Karpas-422 (cell line): ENCODE results near the gene KRTAP2-1. TPM values are rescaled to one million over a fixed set of nuclear protein-coding genes. Genes with fewer than 3 reads are reported as not detected.
"Not testable (repeated sequence)": the region's sequence is repeated elsewhere in the genome, so short reads cannot be mapped to it uniquely, and the experiment has no call there.

Source experiments
- DNase-seq: peaks from one replicate; pipeline ENCODE4 v3.0.0-alpha.2; 2015
- H2AFZ ChIP-seq: fragments of 200-600 bp; sonication (generic); 2 replicates; pipeline ENCODE4 v1.6.1; 2014; ENCODE audit warnings: antibody characterized with exemption, low read length, mixed read lengths
- H3K27ac ChIP-seq: fragments of 200-600 bp; sonication (generic); 2 replicates; pipeline ENCODE4 v1.5.1; 2014; ENCODE audit warnings: mild to moderate bottlenecking, low read length, moderate library complexity
- H3K27me3 ChIP-seq: fragments of 200-600 bp; sonication (generic); 2 replicates; pipeline ENCODE4 v1.6.1; 2014; ENCODE audit warnings: low read length, mixed read lengths
- H3K36me3 ChIP-seq: fragments of 200-600 bp; sonication (generic); 2 replicates; pipeline ENCODE4 v1.6.1; 2014; ENCODE audit warnings: low read length, mixed read lengths; ENCODE audit not compliant: insufficient read depth
- H3K4me1 ChIP-seq: fragments of 200-600 bp; sonication (generic); 2 replicates; pipeline ENCODE4 v1.6.1; 2014; ENCODE audit warnings: mild to moderate bottlenecking, low read length, mixed read lengths
- H3K4me2 ChIP-seq: fragments of 200-600 bp; sonication (generic); 2 replicates; pipeline ENCODE4 v1.6.1; 2014; ENCODE audit warnings: low read length, low read depth, mild to moderate bottlenecking; ENCODE audit not compliant: poor library complexity, severe bottlenecking
- H3K4me3 ChIP-seq: fragments of 200-600 bp; sonication (generic); 2 replicates; pipeline ENCODE4 v1.5.1; 2014; ENCODE audit warnings: mild to moderate bottlenecking, antibody characterized with exemption, low read length, mixed read lengths
- H3K79me2 ChIP-seq: fragments of 200-600 bp; sonication (generic); 2 replicates; pipeline ENCODE4 v1.6.1; 2014; ENCODE audit warnings: mild to moderate bottlenecking, low read length, mixed read lengths
- H3K9ac ChIP-seq: fragments of 200-600 bp; sonication (generic); 2 replicates; pipeline ENCODE4 v1.6.0; 2014; ENCODE audit warnings: low read length
- H3K9me2 ChIP-seq: fragments of 200-600 bp; sonication (generic), shearing (Covaris generic); replicated peaks from 2 replicates; pipeline ENCODE4 v1.6.0; 2014; ENCODE audit warnings: mild to moderate bottlenecking, low read length, moderate library complexity; ENCODE audit not compliant: insufficient read depth
- H3K9me3 ChIP-seq: fragments of 300-700, 200-600 bp; sonication (generic); 2 replicates; pipeline ENCODE4 v1.6.1; 2014; ENCODE audit warnings: low read length, mixed read lengths
- H4K20me1 ChIP-seq: fragments of 200-600 bp; sonication (generic); 2 replicates; pipeline ENCODE4 v1.6.1; 2014; ENCODE audit warnings: mild to moderate bottlenecking, antibody characterized with exemption, low read length, low read depth; ENCODE audit not compliant: insufficient read depth
- total RNA-seq: library from RNA; depleted of rRNA; stranded (reverse); fragments of >200 nt; shearing (Covaris generic); gene quantifications from 2 replicates; pipeline ENCODE4 v1.2.3, GENCODE V29; 2014; ENCODE audit warnings: low replicate concordance

The KRTAP2-1 gene
- total RNA-seq, 1 experiment from 2014 or later = not detected

- Histone ChIP-seq H4K20me1 (no peaks in the 10 kb centered on the region), H3K36me3 (no peaks in the 10 kb centered on the region), H3K27me3 (no peaks in the 10 kb centered on the region), H3K9me3 (no peaks in the 10 kb centered on the region), H2AFZ (no peak overlapping the region), H3K9me2 (no peaks in the 10 kb centered on the region), H3K79me2 (no peaks in the 10 kb centered on the region), H3K27ac (no peak overlapping the region), H3K4me1 (no peaks in the 10 kb centered on the region), H3K9ac (no peak overlapping the region), H3K4me3 (no peak overlapping the region), H3K4me2 (no peak overlapping the region)
- DNase-seq = no peak
These were observed 24.7 kb upstream of the KRTAP2-1 start for GRCh38 chr17:41071606-41072360.

- H3K27me3 ChIP-seq = no peaks in the 10 kb centered on the region
- H3K4me3 ChIP-seq = no peak overlapping the region
- no peaks in the 10 kb centered on the region for H4K20me1 ChIP-seq
- H3K79me2 ChIP-seq = no peaks in the 10 kb centered on the region
- no peaks in the 10 kb centered on the region for H3K36me3 ChIP-seq
- no peak for DNase-seq
- H2AFZ ChIP-seq = no peak overlapping the region
- H3K9me2 ChIP-seq = no peaks in the 10 kb centered on the region
- H3K4me2 ChIP-seq = no peak overlapping the region
- H3K9me3 ChIP-seq = no peaks in the 10 kb centered on the region
- no peak overlapping the region for H3K27ac ChIP-seq
- no peaks in the 10 kb centered on the region for H3K4me1 ChIP-seq
- H3K9ac ChIP-seq = no peak overlapping the region
These were observed 21.9 kb upstream of the KRTAP2-1 start for GRCh38 chr17:41069031-41069430.

GRCh38 chr17:41067281-41067680 lies 20.2 kb upstream of the KRTAP2-1 start:
- no peak overlapping the region for H3K4me2 ChIP-seq
- no peaks in the 10 kb centered on the region for H3K9me2 ChIP-seq
- H3K79me2 ChIP-seq = no peaks in the 10 kb centered on the region
- no peak for DNase-seq
- no peaks in the 10 kb centered on the region for H3K9me3 ChIP-seq
- H3K27me3 ChIP-seq = no peaks in the 10 kb centered on the region
- H4K20me1 ChIP-seq = no peaks in the 10 kb centered on the region
- H3K9ac ChIP-seq = no peak overlapping the region
- no peak overlapping the region for H3K27ac ChIP-seq
- H3K36me3 ChIP-seq = no peaks in the 10 kb centered on the region
- H3K4me1 ChIP-seq = no peaks in the 10 kb centered on the region
- H2AFZ ChIP-seq = no peak overlapping the region
- H3K4me3 ChIP-seq = no peak overlapping the region

GRCh38 chr17:41065829-41066624 lies 18.9 kb upstream of the KRTAP2-1 start, which contains the start of gene KRTAP2-4:
KRTAP2-4 (minus strand) TSS chr17:41065879; CDS start chr17:41065845, 34 bp downstream.
- Histone ChIP-seq H3K9ac (no peak within 1 kb of the TSS), H3K27me3 (no peaks in the 10 kb centered on the region), H2AFZ (no peak within 1 kb of the TSS), H3K79me2 (no peaks in the 10 kb centered on the region), H3K4me2 (no peak within 1 kb of the TSS), H4K20me1 (no peaks in the 10 kb centered on the region), H3K27ac (no peak within 1 kb of the TSS), H3K4me1 (no peaks in the 10 kb centered on the region), H3K9me3 (no peaks in the 10 kb centered on the region), H3K4me3 (no peak within 1 kb of the TSS), H3K9me2 (no peaks in the 10 kb centered on the region), H3K36me3 (no peaks in the 10 kb centered on the region)
- DNase-seq = no peak

GRCh38 chr17:41065016-41065689 lies 18.0 kb upstream of the KRTAP2-1 start:
- H3K4me2 ChIP-seq, H2AFZ ChIP-seq, DNase-seq, H3K79me2 ChIP-seq, H3K4me1 ChIP-seq, H3K9ac ChIP-seq, H3K36me3 ChIP-seq, H3K27ac ChIP-seq, H3K9me3 ChIP-seq, H3K27me3 ChIP-seq, H3K9me2 ChIP-seq, H4K20me1 ChIP-seq, H3K4me3 ChIP-seq: not testable (repeated sequence)

GRCh38 chr17:41064301-41064700 lies 17.2 kb upstream of the KRTAP2-1 start:
- Histone ChIP-seq H2AFZ (no peak overlapping the region), H3K27me3 (no peaks in the 10 kb centered on the region), H3K4me1 (no peaks in the 10 kb centered on the region), H4K20me1 (no peaks in the 10 kb centered on the region), H3K27ac (no peak overlapping the region), H3K36me3 (no peaks in the 10 kb centered on the region), H3K9ac (no peak overlapping the region), H3K79me2 (no peaks in the 10 kb centered on the region), H3K9me3 (no peaks in the 10 kb centered on the region), H3K4me3 (no peak overlapping the region), H3K9me2 (no peaks in the 10 kb centered on the region), H3K4me2 (no peak overlapping the region)
- no peak for DNase-seq

GRCh38 chr17:41063449-41063848 lies 16.3 kb upstream of the KRTAP2-1 start:
- Histone ChIP-seq H3K4me1 (no peaks in the 10 kb centered on the region), H3K4me3 (no peak overlapping the region), H3K36me3 (no peaks in the 10 kb centered on the region), H3K9me3 (no peaks in the 10 kb centered on the region), H3K79me2 (no peaks in the 10 kb centered on the region), H3K27ac (no peak overlapping the region), H2AFZ (no peak overlapping the region), H3K4me2 (no peak overlapping the region), H3K9me2 (no peaks in the 10 kb centered on the region), H3K27me3 (no peaks in the 10 kb centered on the region), H3K9ac (no peak overlapping the region), H4K20me1 (no peaks in the 10 kb centered on the region)
- no peak for DNase-seq

GRCh38 chr17:41061964-41062363 lies 14.8 kb upstream of the KRTAP2-1 start:
- no peaks in the 10 kb centered on the region for H3K9me3 ChIP-seq
- H2AFZ ChIP-seq = no peak overlapping the region
- DNase-seq = no peak
- no peaks in the 10 kb centered on the region for H4K20me1 ChIP-seq
- no peaks in the 10 kb centered on the region for H3K4me1 ChIP-seq
- H3K36me3 ChIP-seq = no peaks in the 10 kb centered on the region
- H3K27ac ChIP-seq = no peak overlapping the region
- H3K4me2 ChIP-seq = no peak overlapping the region
- H3K9me2 ChIP-seq = no peaks in the 10 kb centered on the region
- no peak overlapping the region for H3K4me3 ChIP-seq
- H3K79me2 ChIP-seq = no peaks in the 10 kb centered on the region
- H3K9ac ChIP-seq = no peak overlapping the region
- H3K27me3 ChIP-seq = no peaks in the 10 kb centered on the region
